H1 (cell line): ENCODE measurements around the gene TRA2A. TPM values are rescaled to one million over a fixed set of nuclear protein-coding genes. Genes with fewer than 3 reads are reported as not detected.
A peak's percentile ranks its signal among the peaks of the same experiment; 100 is the strongest.

ENCODE experiments used
- CTCF ChIA-PET: fragments of 300-600 bp; sonication (Branson Sonifier 250); formaldehyde crosslinking; loops from one replicate; lab custom pipeline; 2021; ENCODE audit not compliant: partially characterized antibody; lab: Charles Lee
- POLR2A ChIA-PET: fragments of 300-600 bp; sonication (Branson Sonifier 250); formaldehyde crosslinking; loops from one replicate; lab custom pipeline; 2021; ENCODE audit warnings: inconsistent platforms; ENCODE audit not compliant: partially characterized antibody; lab: Charles Lee
- DNase-seq, 2 experiments: peaks; one replicate each; pipeline versions ENCODE4 v3.0.0 to v3.0.0-alpha.2; 2010 to 2022; ENCODE audit warnings: low spot score in 2 of 2, low read depth in 1 of 2, mixed read lengths in 1 of 2
- FAIRE-seq: peaks from 2 replicates; lab custom pipeline; 2011; peaks lifted over from hg19 to GRCh38; lab: Jason Lieb, UNC
- H2AFZ ChIP-seq: 2 replicates; pipeline ENCODE4 v1.8.1; 2012; ENCODE audit warnings: low read length, inconsistent platforms
- H2AK5ac ChIP-seq: 2 replicates; pipeline ENCODE4 v1.6.1; 2013; ENCODE audit warnings: low read depth, low read length
- H2BK120ac ChIP-seq: replicated peaks from 2 replicates; pipeline ENCODE3; 2013; ENCODE audit warnings: low read depth, low read length, inconsistent platforms
- H2BK12ac ChIP-seq: 2 replicates; pipeline ENCODE4 v1.6.1; 2013; ENCODE audit warnings: low read depth, low read length
- H2BK15ac ChIP-seq: 2 replicates; pipeline ENCODE4 v1.6.1; 2013; ENCODE audit warnings: low read length
- H2BK20ac ChIP-seq: 2 replicates; pipeline ENCODE4 v1.6.1; 2013; ENCODE audit warnings: low read length
- H2BK5ac ChIP-seq: 2 replicates; pipeline ENCODE4 v1.6.1; 2013; ENCODE audit warnings: low read depth, low read length
- H3K14ac ChIP-seq: 2 replicates; pipeline ENCODE4 v1.6.1; 2013; ENCODE audit warnings: inconsistent platforms; ENCODE audit not compliant: insufficient read length
- H3K18ac ChIP-seq: 2 replicates; pipeline ENCODE4 v1.6.1; 2013; ENCODE audit warnings: low read length; ENCODE audit errors: extremely low read depth
- H3K23ac ChIP-seq: 2 replicates; pipeline ENCODE4 v1.6.1; 2013; ENCODE audit warnings: inconsistent platforms; ENCODE audit not compliant: insufficient read length
- H3K23me2 ChIP-seq: 2 replicates; pipeline ENCODE4 v1.6.1; 2013; ENCODE audit warnings: low read depth, low read length
- H3K27ac ChIP-seq: 2 replicates; pipeline ENCODE4 v1.6.1; 2011; ENCODE audit warnings: low read depth, low read length, inconsistent platforms
- H3K27me3 ChIP-seq, 4 experiments: replicated peaks in 1 of 4; 1 replicate in 1 of 4; 2 replicates in 3 of 4; pipeline versions ENCODE4 v1.6.1 to v1.8.1; 2011 to 2013; ENCODE audit warnings: low read length in 3 of 4, mild to moderate bottlenecking in 3 of 4, inconsistent platforms in 2 of 4, mixed read lengths in 2 of 4, moderate library complexity in 1 of 4; ENCODE audit not compliant: control insufficient read depth in 3 of 4, insufficient read depth in 3 of 4; ENCODE audit errors: extremely low read depth in 1 of 4
- H3K36me3 ChIP-seq, 4 experiments: 2 replicates each; pipeline versions ENCODE4 v1.6.1 to v1.8.1; 2011 to 2013; ENCODE audit warnings: mild to moderate bottlenecking in 4 of 4, low read length in 3 of 4, moderate library complexity in 2 of 4, control low read depth in 1 of 4, inconsistent platforms in 1 of 4; ENCODE audit not compliant: insufficient read depth in 4 of 4, control insufficient read depth in 2 of 4
- H3K4ac ChIP-seq: replicated peaks from 2 replicates; pipeline ENCODE3; 2013; ENCODE audit warnings: low read length, low read depth, mixed read lengths, inconsistent platforms; ENCODE audit not compliant: insufficient read length
- H3K4me1 ChIP-seq, 4 experiments: replicated peaks in 1 of 4; 1 replicate in 1 of 4; 2 replicates in 3 of 4; pipeline versions ENCODE4 v1.6.1 to v1.8.1; 2011 to 2013; ENCODE audit warnings: low read length in 3 of 4, inconsistent platforms in 2 of 4, mixed read lengths in 1 of 4; ENCODE audit not compliant: insufficient read depth in 4 of 4, control insufficient read depth in 3 of 4
- H3K4me2 ChIP-seq, 2 experiments: 2 replicates each; pipeline versions ENCODE4 v1.6.1 to v1.8.1; 2011 to 2013; ENCODE audit warnings: low read depth in 2 of 2, low read length in 2 of 2, control low read depth in 1 of 2, inconsistent platforms in 1 of 2, mild to moderate bottlenecking in 1 of 2; ENCODE audit not compliant: insufficient read depth in 1 of 2
- H3K4me3 ChIP-seq, 4 experiments: fragments of 200-600, 300-600 bp in 1 of 4; sonication (generic), shearing (Covaris generic), sonication (Bioruptor Twin) in 1 of 4; 2 replicates each; pipeline versions ENCODE4 v1.5.1 to v1.8.1; 2011 to 2016; ENCODE audit warnings: low read length in 4 of 4, low read depth in 3 of 4, control low read depth in 2 of 4, inconsistent platforms in 2 of 4, mild to moderate bottlenecking in 2 of 4, mixed read lengths in 1 of 4, moderate library complexity in 1 of 4; ENCODE audit not compliant: insufficient read depth in 2 of 4; ENCODE audit errors: extremely low read depth in 1 of 4
- H3K56ac ChIP-seq: replicated peaks from 2 replicates; pipeline ENCODE3; 2013; ENCODE audit warnings: low read depth, mild to moderate bottlenecking, mixed read lengths, low read length, inconsistent platforms; ENCODE audit not compliant: insufficient read length
- H3K79me1 ChIP-seq: 2 replicates; pipeline ENCODE4 v1.6.1; 2013; ENCODE audit warnings: low read depth, low read length, control low read depth
- H3K79me2 ChIP-seq, 2 experiments: 2 replicates each; pipeline versions ENCODE4 v1.6.1 to v1.8.1; 2012 to 2013; ENCODE audit warnings: low read length in 2 of 2, mild to moderate bottlenecking in 2 of 2, inconsistent platforms in 1 of 2; ENCODE audit not compliant: insufficient read depth in 2 of 2, control insufficient read depth in 1 of 2
- H3K9ac ChIP-seq, 4 experiments: replicated peaks in 1 of 4; 1 replicate in 1 of 4; 2 replicates in 3 of 4; pipeline versions ENCODE4 v1.6.1 to v1.8.1; 2011 to 2013; ENCODE audit warnings: low read depth in 3 of 4, low read length in 3 of 4, control low read depth in 2 of 4, mild to moderate bottlenecking in 2 of 4, moderate library complexity in 2 of 4, inconsistent platforms in 1 of 4; ENCODE audit errors: extremely low read depth in 1 of 4
- H3K9me3 ChIP-seq, 2 experiments: 2 replicates each; pipeline versions ENCODE4 v1.6.1 to v1.8.1; 2012 to 2013; ENCODE audit warnings: mild to moderate bottlenecking in 2 of 2, moderate library complexity in 2 of 2, control low read depth in 1 of 2, inconsistent platforms in 1 of 2, low read depth in 1 of 2, low read length in 1 of 2, mixed read lengths in 1 of 2; ENCODE audit not compliant: insufficient read depth in 2 of 2
- H4K20me1 ChIP-seq, 2 experiments: replicated peaks in 1 of 2; 2 replicates each; pipeline versions ENCODE3 to v1.8.1; 2011 to 2013; ENCODE audit warnings: inconsistent platforms in 2 of 2, low read length in 2 of 2, mild to moderate bottlenecking in 1 of 2; ENCODE audit not compliant: insufficient read depth in 2 of 2, control insufficient read depth in 1 of 2
- H4K5ac ChIP-seq: 2 replicates; pipeline ENCODE4 v1.6.1; 2013; ENCODE audit warnings: low read length, low read depth, mixed read lengths, inconsistent platforms; ENCODE audit not compliant: insufficient read length
- H4K8ac ChIP-seq: 2 replicates; pipeline ENCODE4 v1.8.0; 2013; ENCODE audit warnings: mild to moderate bottlenecking, moderate library complexity, low read length, inconsistent platforms; ENCODE audit not compliant: insufficient read depth; ENCODE audit errors: extremely low read depth
- H4K91ac ChIP-seq: replicated peaks from 2 replicates; pipeline ENCODE3; 2013; ENCODE audit warnings: low read length, mixed read lengths, inconsistent platforms; ENCODE audit not compliant: insufficient read length
- BCL11A ChIP-seq, 2 experiments: IDR thresholded peaks; one replicate each; pipeline ENCODE4 v1.6.1; 2011; ENCODE audit warnings: low read depth in 2 of 2, low read length in 2 of 2, mild to moderate bottlenecking in 2 of 2
- BRCA1 ChIP-seq: IDR thresholded peaks from 2 replicates; pipeline ENCODE4 v1.6.1; 2012; ENCODE audit warnings: low read depth, low read length, improper control_type of control experiment
- CEBPB ChIP-seq: IDR thresholded peaks from 2 replicates; pipeline ENCODE4 v1.6.1; 2012; ENCODE audit warnings: low read depth, low read length
- CTBP2 ChIP-seq: IDR thresholded peaks from 2 replicates; pipeline ENCODE4 v1.7.0; 2011; ENCODE audit warnings: borderline replicate concordance, mild to moderate bottlenecking, moderate library complexity, mixed read lengths, low read length; ENCODE audit not compliant: insufficient read depth, insufficient read length
- EP300 ChIP-seq, 2 experiments: IDR thresholded peaks; 1 replicate in 1 of 2; 2 replicates in 1 of 2; pipeline ENCODE4 v1.6.1; 2011 to 2012; ENCODE audit warnings: low read depth in 2 of 2, low read length in 2 of 2, mild to moderate bottlenecking in 2 of 2, borderline replicate concordance in 1 of 2, inconsistent platforms in 1 of 2, moderate library complexity in 1 of 2
- KDM4A ChIP-seq: IDR thresholded peaks from one replicate; pipeline ENCODE4 v1.7.1; 2012; ENCODE audit warnings: low read depth, mild to moderate bottlenecking, moderate library complexity, low read length, inconsistent platforms; ENCODE audit not compliant: severe bottlenecking
- MAFK ChIP-seq: IDR thresholded peaks from 2 replicates; pipeline ENCODE4 v1.6.1; 2012; ENCODE audit warnings: low read depth, mild to moderate bottlenecking, improper control_type of control experiment, low read length
- SAP30 ChIP-seq: fragments of 300-600 bp; sonication (generic); IDR thresholded peaks from 2 replicates; pipeline ENCODE4 v1.7.1; 2012; ENCODE audit warnings: low read length, moderate library complexity, mild to moderate bottlenecking, inconsistent platforms; ENCODE audit not compliant: insufficient read depth, insufficient replicate concordance
- SIX5 ChIP-seq: IDR thresholded peaks from 2 replicates; pipeline ENCODE4 v1.6.1; 2011; ENCODE audit warnings: mild to moderate bottlenecking, low read depth, low read length
- WGBS, 2 experiments: shearing (Covaris generic) in 1 of 2; methylation state at CpG; one replicate each; pipeline versions ENCODE4 v1.1.6 to v1.1.7; 2013 to 2015; ENCODE audit warnings: low lambda C conversion rate in 2 of 2, mixed read lengths in 2 of 2, inconsistent platforms in 1 of 2, low coverage in 1 of 2, missing lambda C conversion rate in 1 of 2; ENCODE audit not compliant: insufficient replicate concordance in 2 of 2, insufficient coverage in 1 of 2, insufficient read length in 1 of 2; ENCODE audit errors: extremely low coverage in 1 of 2, missing lambda C conversion rate in 1 of 2; 5-methylcytosine and 5-hydroxymethylcytosine counted together
- polyA plus RNA-seq, 7 experiments: library from polyadenylated mRNA; depleted of rRNA in 3 of 7; stranded (reverse) in 5 of 7; unstranded in 2 of 7; fragments of >200 nt in 5 of 7; fragments of 200-250 nt in 2 of 7; gene quantifications; 1 replicate in 5 of 7; 2 replicates in 1 of 7; 4 replicates in 1 of 7; pipeline versions ENCODE4 v1.2.1 to v1.2.3, GENCODE V29; 2011 to 2013; ENCODE audit warnings: missing spikeins in 2 of 7, mixed read lengths in 2 of 7
- total RNA-seq: library from RNA; stranded (reverse); fragmentation: NEBNext Ultra II Directional; extraction: Animal tissue kit (Norgen Biotek cat#: 25700); gene quantifications from 2 replicates; pipeline ENCODE4 v1.2.1, GENCODE V29; 2021
- TF ChIP-seq, protein P1 (sequence below): IDR thresholded peaks from 2 replicates; pipeline ENCODE4 v1.6.1; 2012; ENCODE audit warnings: inconsistent platforms

TRA2A gene
- total and polyA plus RNA-seq, 2 of the 8 experiments (the other 6 are each of a cell fraction or from before 2014, with no cell fraction given), result 116 to 125 TPM

DNA sequence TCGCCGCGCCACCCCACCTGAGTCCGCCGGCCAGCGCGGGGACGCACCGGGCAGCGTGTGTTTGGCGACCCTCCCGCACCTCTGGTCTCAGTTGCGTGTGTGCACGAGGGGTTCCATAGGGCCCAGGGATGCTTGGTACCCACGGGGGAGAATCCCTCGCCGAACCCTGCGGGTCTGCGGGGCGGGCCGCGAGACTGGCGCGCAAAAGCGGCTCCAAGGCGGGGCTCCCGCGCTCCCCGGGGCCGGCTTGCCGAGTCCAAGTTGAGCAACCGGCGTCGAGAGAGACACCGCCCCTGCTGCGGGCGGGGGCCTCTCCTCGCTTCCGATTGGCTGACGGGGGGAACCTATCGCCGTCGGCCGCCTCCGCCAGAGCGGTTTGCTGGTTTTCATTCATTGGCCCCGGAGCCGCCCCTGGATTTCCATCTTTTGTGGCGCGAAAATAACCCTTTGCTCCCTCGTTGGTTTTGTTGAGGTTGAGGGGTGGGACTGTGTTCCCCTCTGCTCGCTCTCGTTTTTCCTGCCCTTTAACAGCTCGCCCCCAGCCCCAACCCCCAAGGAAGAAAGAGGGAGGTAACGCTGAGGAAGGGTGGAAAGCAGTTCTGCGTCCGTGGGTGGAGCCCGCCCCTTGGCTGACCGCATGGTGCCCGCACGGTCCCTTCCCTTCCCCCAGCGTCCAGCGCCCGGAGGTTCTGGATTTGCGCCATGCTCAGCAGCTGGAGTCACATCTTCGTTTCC lies 57.5 kb downstream of the TRA2A start:
- peak; percentile 97 for FAIRE-seq
- Histone ChIP-seq H2BK120ac (no peak overlapping the region), H3K79me1 (no peaks in the 10 kb centered on the region), H2BK12ac (peak overlapping the region; percentile 73; the same call in 1 of the 2 replicates), H4K8ac (peak overlapping the region; percentile 100), H2AFZ (no peak overlapping the region), H3K9me3 (no peaks in the 10 kb centered on the region), H3K27ac (peak overlapping the region; percentile 96), H3K18ac (peak overlapping the region; percentile 99), H3K23ac (peak overlapping the region; percentile 6), H3K4me3 (peak overlapping the region; percentile 73 to 95 (median 80)), H3K4me1 (peaks cover 0 to 8% (median 4%) of the 10 kb centered on the region in 4 experiments; a peak in 2 of 7 replicates), H3K56ac (peak overlapping the region; percentile 96), H2BK5ac (peak overlapping the region; percentile 98), H2BK15ac (peak overlapping the region; percentile 78), H3K27me3 (no peaks in the 10 kb centered on the region), H4K20me1 (peaks cover 0 to 1% of the 10 kb centered on the region in 2 experiments), H3K36me3 (no peaks in the 10 kb centered on the region; a peak in 3 of 8 replicates), H3K9ac (peak overlapping the region; percentile 95 to 98 (median 96)), H2BK20ac (no peak overlapping the region), H3K14ac (no peak overlapping the region), H4K5ac (peak overlapping the region; percentile 99), H3K4ac (peak overlapping the region; percentile 90), H3K23me2 (peaks cover 4% of the 10 kb centered on the region; the same call in 1 of the 2 replicates), H3K79me2 (peaks cover 6 to 76% of the 10 kb centered on the region in 2 experiments), H2AK5ac (no peak overlapping the region), H4K91ac (peak overlapping the region; percentile 97), H3K4me2 (peak overlapping the region; percentile 90 to 93)
- ChIA-PET POLR2A (interaction anchor here (0.7 to 3.6 kb wide), 25 partner anchors 11 to 193 kb away, joined by 3 to 68 read pairs (median 4); partner anchors contain the start of gene TRA2A), CTCF (interaction anchor here (0.8 to 1.3 kb wide), 3 partner anchors 16 to 45 kb away, joined by 3 to 5 read pairs (median 4); no protein-coding TSS in a partner anchor)
- 1% methylated on average over 63 of the region's 66 CpGs; no CpG with 5 or more reads in 1 of the 2 experiments for WGBS, 2 experiments
- peak; percentile 94 to 95 for DNase-seq
- TF ChIP-seq CEBPB, result peak; percentile 95
- TF ChIP-seq KDM4A, result no peak
- TF ChIP-seq BCL11A (IDR thresholded peaks at IDR 0.05; ENCODE audit: low read depth in 2 of 2, low read length in 2 of 2), result no peak
- no peak for TF ChIP-seq SAP30
- TF ChIP-seq MAFK, result no peak
- TF ChIP-seq BRCA1, result no peak
- TF ChIP-seq CTBP2, result peak; percentile 56
- TF ChIP-seq, protein P1, sequence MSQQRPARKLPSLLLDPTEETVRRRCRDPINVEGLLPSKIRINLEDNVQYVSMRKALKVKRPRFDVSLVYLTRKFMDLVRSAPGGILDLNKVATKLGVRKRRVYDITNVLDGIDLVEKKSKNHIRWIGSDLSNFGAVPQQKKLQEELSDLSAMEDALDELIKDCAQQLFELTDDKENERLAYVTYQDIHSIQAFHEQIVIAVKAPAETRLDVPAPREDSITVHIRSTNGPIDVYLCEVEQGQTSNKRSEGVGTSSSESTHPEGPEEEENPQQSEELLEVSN, result peak; percentile 75
- no peak for TF ChIP-seq EP300 (IDR thresholded peaks at IDR 0.05; ENCODE audit: borderline replicate concordance in 1 of 2, low read depth in 2 of 2, low read length in 2 of 2)
- TF ChIP-seq SIX5, result no peak
